Loucy (cell line): ENCODE data around the gene SMYD5.
"Not testable (repeated sequence)": the region's sequence is repeated elsewhere in the genome, so short reads cannot be mapped to it uniquely, and the experiment has no call there.

ENCODE experiments used
- H2AFZ ChIP-seq: fragments of 200-600 bp; sonication (generic); 2 replicates; pipeline ENCODE4 v1.6.0; 2016; ENCODE audit warnings: antibody characterized with exemption, mild to moderate bottlenecking, low read length, moderate library complexity
- H3F3A ChIP-seq: fragments of 200-600 bp; 2 replicates; pipeline ENCODE4 v1.6.0; 2016; ENCODE audit warnings: antibody characterized with exemption, low read depth, mild to moderate bottlenecking
- H3K27me3 ChIP-seq: fragments of 200-600 bp; sonication (generic); 2 replicates; pipeline ENCODE4 v1.6.1; 2014; ENCODE audit warnings: low read length, mild to moderate bottlenecking; ENCODE audit not compliant: insufficient read depth, poor library complexity, severe bottlenecking
- H3K36me3 ChIP-seq: fragments of 200-600 bp; sonication (generic); 2 replicates; pipeline ENCODE4 v1.6.1; 2016; ENCODE audit warnings: low read length; ENCODE audit not compliant: insufficient read depth
- H3K4me1 ChIP-seq: fragments of 200-600 bp; sonication (generic); 2 replicates; pipeline ENCODE4 v1.5.1; 2014; ENCODE audit warnings: low read length, mild to moderate bottlenecking; ENCODE audit not compliant: insufficient read depth, poor library complexity, severe bottlenecking
- H3K4me2 ChIP-seq: fragments of 200-600 bp; sonication (generic); 2 replicates; pipeline ENCODE4 v1.6.0; 2014; ENCODE audit warnings: antibody characterized with exemption, low read length, low read depth, mild to moderate bottlenecking; ENCODE audit not compliant: poor library complexity, severe bottlenecking
- H3K4me3 ChIP-seq: fragments of 200-600 bp; sonication (generic); 2 replicates; pipeline ENCODE4 v1.5.1; 2014; ENCODE audit warnings: low read length, mild to moderate bottlenecking, mixed read lengths; ENCODE audit not compliant: poor library complexity, severe bottlenecking
- H3K79me2 ChIP-seq: fragments of 200-600 bp; sonication (generic); 2 replicates; pipeline ENCODE4 v1.6.1; 2014; ENCODE audit warnings: low read length; ENCODE audit not compliant: insufficient read depth
- H3K9ac ChIP-seq: fragments of 200-600 bp; sonication (generic); 2 replicates; pipeline ENCODE4 v1.6.0; 2014; ENCODE audit warnings: mild to moderate bottlenecking, low read depth, low read length, moderate library complexity; ENCODE audit not compliant: poor library complexity, severe bottlenecking
- H3K9me2 ChIP-seq: fragments of 200-600 bp; sonication (generic); replicated peaks from 2 replicates; pipeline ENCODE4 v1.6.1; 2016; ENCODE audit warnings: low read depth, low read length, mixed read lengths
- H3K9me3 ChIP-seq: fragments of 200-600 bp; sonication (generic); 2 replicates; pipeline ENCODE4 v1.6.1; 2014; ENCODE audit warnings: mild to moderate bottlenecking, antibody characterized with exemption, low read length, low read depth; ENCODE audit not compliant: insufficient read depth
- H4K20me1 ChIP-seq: fragments of 200-600 bp; sonication (generic); 2 replicates; pipeline ENCODE4 v1.6.0; 2014; ENCODE audit warnings: antibody characterized with exemption, low read length, mild to moderate bottlenecking; ENCODE audit not compliant: insufficient read depth, poor library complexity, severe bottlenecking
- CTCF ChIP-seq: fragments of 200-600 bp; sonication (generic); conservative IDR thresholded peaks from 2 replicates; pipeline ENCODE4 v1.5.1; 2014; ENCODE audit warnings: mild to moderate bottlenecking, antibody characterized with exemption, low read length
- EZH2phosphoT487 ChIP-seq: fragments of 200-600 bp; IDR thresholded peaks from 2 replicates; pipeline ENCODE4 v1.6.1; 2018; ENCODE audit warnings: antibody characterized with exemption, mild to moderate bottlenecking, moderate library complexity, borderline replicate concordance

SMYD5 gene

DNA sequence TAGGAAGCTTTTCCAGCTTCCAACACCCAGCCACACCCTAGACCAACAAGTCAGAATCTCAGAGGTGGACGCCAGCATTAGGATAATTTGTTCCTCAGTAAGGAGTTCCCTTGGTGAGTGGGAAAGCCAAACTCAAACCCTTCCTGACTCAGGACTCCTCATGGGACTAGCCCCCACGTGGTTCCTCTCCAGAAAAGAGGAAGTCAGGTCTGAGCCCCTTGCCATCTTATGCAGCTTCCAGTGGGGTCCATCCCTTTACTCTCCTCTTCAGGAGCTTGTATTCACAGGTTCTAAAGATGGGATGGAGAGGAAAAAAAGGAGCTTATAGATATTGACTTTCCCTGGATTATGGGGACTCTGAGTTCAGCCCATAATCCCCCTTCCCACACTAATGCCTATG lies 26.5 kb upstream of the SMYD5 start:
- Histone ChIP-seq H3K36me3 (no peaks in the 10 kb centered on the region), H3K9me3 (no peaks in the 10 kb centered on the region), H2AFZ (no peak overlapping the region), H4K20me1 (no peaks in the 10 kb centered on the region), H3K4me1 (no peaks in the 10 kb centered on the region), H3F3A (no peaks in the 10 kb centered on the region), H3K4me2 (no peak overlapping the region), H3K79me2 (no peaks in the 10 kb centered on the region), H3K9me2 (no peaks in the 10 kb centered on the region), H3K4me3 (no peak overlapping the region), H3K27me3 (no peaks in the 10 kb centered on the region), H3K9ac (no peak overlapping the region)
- TF ChIP-seq CTCF, result no peak

DNA sequence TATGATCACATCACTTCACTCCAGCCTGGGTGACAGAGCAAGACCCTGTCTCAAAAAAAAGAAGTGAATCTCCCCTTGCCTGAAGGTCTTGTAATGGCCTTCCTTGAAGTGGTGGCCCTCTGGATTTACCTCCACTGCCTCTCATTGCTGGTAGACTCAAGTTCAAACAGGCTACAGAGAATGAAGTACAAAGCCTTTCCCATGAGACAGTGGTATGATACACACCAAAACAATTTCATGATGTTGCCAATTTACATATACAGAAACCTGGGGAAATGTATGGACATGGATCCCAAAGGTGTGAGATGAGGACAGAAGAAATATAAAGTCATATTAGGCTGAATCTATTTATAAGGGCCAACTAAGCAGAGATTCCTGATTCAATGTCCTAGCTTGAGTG lies 16.5 kb upstream of the SMYD5 start:
- no peaks in the 10 kb centered on the region for H3K36me3 ChIP-seq
- no peak overlapping the region for H3K4me3 ChIP-seq
- no peaks in the 10 kb centered on the region for H3K9me3 ChIP-seq
- no peak overlapping the region for H3K9ac ChIP-seq
- H3K9me2 ChIP-seq, result no peaks in the 10 kb centered on the region
- H2AFZ ChIP-seq, result no peak overlapping the region
- H3F3A ChIP-seq, result no peaks in the 10 kb centered on the region
- H3K27me3 ChIP-seq, result no peaks in the 10 kb centered on the region
- TF ChIP-seq CTCF (no peak), EZH2phosphoT487 (no peak)
- no peak overlapping the region for H3K4me2 ChIP-seq
- no peaks in the 10 kb centered on the region for H3K4me1 ChIP-seq
- no peaks in the 10 kb centered on the region for H3K79me2 ChIP-seq
- H4K20me1 ChIP-seq, result no peaks in the 10 kb centered on the region

DNA sequence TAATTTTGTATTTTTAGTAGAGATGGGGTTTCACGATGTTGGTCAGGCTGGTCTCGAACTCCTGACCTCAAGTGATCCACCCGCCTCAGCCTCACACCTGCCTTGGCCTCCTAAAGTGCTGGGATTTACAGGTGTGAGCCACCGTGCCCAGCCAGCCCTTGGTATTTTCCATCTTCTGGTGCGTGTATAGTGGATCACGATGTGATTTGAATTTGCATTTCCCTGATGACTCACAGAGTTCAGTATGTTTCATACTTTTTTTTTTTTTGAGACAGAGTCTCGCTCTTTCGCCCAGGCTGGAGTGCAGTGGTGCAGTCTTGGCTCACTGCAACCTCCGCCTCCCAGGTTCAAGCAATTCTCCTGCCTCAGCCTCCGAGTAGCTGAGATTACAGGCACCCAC lies 13.8 kb upstream of the SMYD5 start:
- H3K9ac ChIP-seq, H3K4me3 ChIP-seq, H4K20me1 ChIP-seq, H3K36me3 ChIP-seq, H3K79me2 ChIP-seq, H3K4me1 ChIP-seq, H3K9me3 ChIP-seq, H3K27me3 ChIP-seq, H3F3A ChIP-seq, H3K4me2 ChIP-seq, H3K9me2 ChIP-seq, H2AFZ ChIP-seq: not testable (repeated sequence)

DNA sequence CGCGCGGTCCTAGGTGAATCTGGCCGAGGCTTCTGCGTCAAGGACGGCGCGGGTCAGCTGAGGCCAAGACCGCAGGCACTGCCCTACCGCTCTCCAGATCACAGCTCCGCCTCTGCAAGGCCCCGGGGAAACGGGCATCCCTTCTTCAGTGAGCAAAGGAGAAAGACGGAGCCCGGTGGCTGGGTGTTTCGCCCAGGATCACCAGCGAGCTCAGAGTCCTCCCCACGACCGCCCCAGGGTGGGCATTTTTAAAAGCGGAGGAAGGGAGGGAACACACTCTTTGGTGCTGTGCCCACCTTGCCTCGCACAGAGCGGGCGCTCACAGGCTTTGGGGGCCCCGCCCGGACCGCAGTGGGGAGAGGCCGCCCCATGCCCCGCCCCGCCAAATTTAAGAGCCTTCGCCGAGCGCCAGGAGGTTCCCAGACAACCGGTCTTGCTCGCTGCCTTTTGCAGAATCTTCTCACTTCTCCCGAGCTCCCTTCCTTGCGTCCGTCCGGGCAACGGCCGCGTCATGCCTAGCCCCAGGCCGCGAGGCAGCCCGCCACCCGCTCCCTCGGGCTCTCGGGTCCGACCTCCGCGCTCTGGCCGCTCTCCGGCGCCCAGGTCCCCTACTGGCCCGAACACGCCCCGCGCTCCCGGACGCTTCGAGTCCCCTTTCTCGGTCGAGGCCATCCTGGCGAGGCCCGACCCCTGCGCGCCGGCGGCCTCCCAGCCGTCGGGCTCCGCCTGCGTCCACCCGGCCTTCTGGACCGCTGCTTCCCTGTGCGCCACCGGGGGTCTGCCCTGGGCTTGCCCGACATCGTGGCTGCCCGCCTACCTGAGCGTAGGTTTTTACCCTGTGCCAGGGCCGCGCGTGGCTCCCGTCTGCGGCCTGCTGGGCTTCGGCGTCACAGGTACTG lies 11.6 kb upstream of the SMYD5 start, which contains the start of gene NOTO:
NOTO (plus strand) TSS at position 419 of the 899 bp plus-strand sequence; CDS start at position 512, 93 bp downstream.
- Histone ChIP-seq H3F3A (no peaks in the 10 kb centered on the region), H3K36me3 (no peaks in the 10 kb centered on the region), H3K4me1 (no peaks in the 10 kb centered on the region), H4K20me1 (no peaks in the 10 kb centered on the region), H3K9ac (no peak within 1 kb of the TSS), H2AFZ (no peak within 1 kb of the TSS), H3K79me2 (no peaks in the 10 kb centered on the region), H3K27me3 (no peaks in the 10 kb centered on the region), H3K9me2 (no peaks in the 10 kb centered on the region), H3K4me2 (no peak within 1 kb of the TSS), H3K4me3 (no peak within 1 kb of the TSS), H3K9me3 (no peaks in the 10 kb centered on the region)
- TF ChIP-seq CTCF (no peak), EZH2phosphoT487 (no peak)
